ENCODE measurements around the gene RFTN1. TPM values are rescaled to one million over a fixed set of nuclear protein-coding genes. Genes with fewer than 3 reads are reported as not detected.
A peak's percentile ranks its signal among the peaks of the same experiment; 100 is the strongest.

Gene RFTN1
- polyA plus RNA-seq, 3 donors: 17.4 to 28.0 (median 27.2) TPM

DNA sequence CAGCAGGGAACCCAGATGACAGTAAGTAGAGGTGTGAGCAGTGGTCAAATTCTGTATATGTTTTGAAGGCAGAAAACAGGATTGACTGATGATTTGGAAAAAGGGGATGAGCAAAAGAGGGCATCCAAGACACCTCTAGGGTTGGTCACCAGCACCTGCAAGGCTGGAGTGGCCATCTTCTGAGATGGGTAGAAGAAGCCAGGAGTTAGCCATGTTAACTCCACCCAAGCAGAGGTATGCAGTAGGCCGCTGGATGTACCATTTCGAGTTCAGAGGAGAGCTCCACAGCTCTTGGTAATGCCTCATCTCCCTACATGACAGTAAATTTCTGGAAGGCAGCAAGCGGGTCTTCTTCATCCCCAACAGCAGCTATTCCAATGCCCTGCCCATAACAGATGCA lies 7.0 kb downstream of the RFTN1 start:
- no peaks in the 10 kb centered on the region for H3K36me3 ChIP-seq (replicated peaks in 1 of 2; ENCODE audit: control insufficient read depth in 1 of 2, insufficient read depth in 2 of 2, low read length in 2 of 2)
- peaks cover 13 to 22% of the 10 kb centered on the region in 2 donors for H3K36me3 Mint-ChIP-seq
- DNase-seq: no peak
- no peaks in the 10 kb centered on the region for H3K27me3 ChIP-seq (ENCODE audit: control insufficient read depth in 2 of 2, insufficient read depth in 2 of 2, low read length in 2 of 2)
- intact Hi-C loops (cut with micrococcal nuclease): no loop called here
- no peaks in the 10 kb centered on the region for H3K9me3 Mint-ChIP-seq
- H3K27ac ChIP-seq (ENCODE audit: low read depth in 1 of 2, low read length in 2 of 2): no peak overlapping the region
- peaks cover 0 to 2% (median 2%) of the 10 kb centered on the region in 3 donors for H3K27me3 Mint-ChIP-seq (ENCODE audit: low read depth in 3 of 3)
- H3K4me2 ChIP-seq (replicated peaks; ENCODE audit: extremely low read depth, low read length, poor library complexity, severe bottlenecking): no peak overlapping the region
- WGBS (ENCODE audit: insufficient coverage): 100% methylated on average over 2 of the region's 3 CpGs
- H3K9me3 ChIP-seq (replicated peaks in 1 of 2; ENCODE audit: control insufficient read depth in 1 of 2, insufficient read depth in 1 of 2, low read length in 2 of 2): no peaks in the 10 kb centered on the region
- H3K4me1 ChIP-seq (ENCODE audit: control insufficient read depth in 1 of 2, insufficient read depth in 2 of 2, low read length in 2 of 2): peaks cover 22 to 29% of the 10 kb centered on the region in 2 donors
- no peak overlapping the region for H3K9ac ChIP-seq (ENCODE audit: insufficient read depth, low read length, poor library complexity, severe bottlenecking)
- peaks cover 38% of the 10 kb centered on the region for H3K4me1 Mint-ChIP-seq
- TF ChIP-seq, protein P1, sequence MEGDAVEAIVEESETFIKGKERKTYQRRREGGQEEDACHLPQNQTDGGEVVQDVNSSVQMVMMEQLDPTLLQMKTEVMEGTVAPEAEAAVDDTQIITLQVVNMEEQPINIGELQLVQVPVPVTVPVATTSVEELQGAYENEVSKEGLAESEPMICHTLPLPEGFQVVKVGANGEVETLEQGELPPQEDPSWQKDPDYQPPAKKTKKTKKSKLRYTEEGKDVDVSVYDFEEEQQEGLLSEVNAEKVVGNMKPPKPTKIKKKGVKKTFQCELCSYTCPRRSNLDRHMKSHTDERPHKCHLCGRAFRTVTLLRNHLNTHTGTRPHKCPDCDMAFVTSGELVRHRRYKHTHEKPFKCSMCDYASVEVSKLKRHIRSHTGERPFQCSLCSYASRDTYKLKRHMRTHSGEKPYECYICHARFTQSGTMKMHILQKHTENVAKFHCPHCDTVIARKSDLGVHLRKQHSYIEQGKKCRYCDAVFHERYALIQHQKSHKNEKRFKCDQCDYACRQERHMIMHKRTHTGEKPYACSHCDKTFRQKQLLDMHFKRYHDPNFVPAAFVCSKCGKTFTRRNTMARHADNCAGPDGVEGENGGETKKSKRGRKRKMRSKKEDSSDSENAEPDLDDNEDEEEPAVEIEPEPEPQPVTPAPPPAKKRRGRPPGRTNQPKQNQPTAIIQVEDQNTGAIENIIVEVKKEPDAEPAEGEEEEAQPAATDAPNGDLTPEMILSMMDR (IDR thresholded peaks at IDR 0.05): no peak
- peak overlapping the region in 3 of 7 donors; percentile 2 to 42 (median 22) for H3K27ac Mint-ChIP-seq
- no peak overlapping the region for H2AFZ ChIP-seq (ENCODE audit: insufficient read depth, low read depth, low read length, poor library complexity, severe bottlenecking)
- no peak overlapping the region for H3K4me3 ChIP-seq (replicated peaks in 1 of 3; ENCODE audit: low read depth in 2 of 3, low read length in 3 of 3)
- peaks cover 57% of the 10 kb centered on the region for H4K20me1 ChIP-seq (ENCODE audit: insufficient read depth, low read length)
- no peak overlapping the region for H3K4me3 Mint-ChIP-seq
- peaks cover 67% of the 10 kb centered on the region for H3K79me2 ChIP-seq (ENCODE audit: insufficient read depth, low read length)

DNA sequence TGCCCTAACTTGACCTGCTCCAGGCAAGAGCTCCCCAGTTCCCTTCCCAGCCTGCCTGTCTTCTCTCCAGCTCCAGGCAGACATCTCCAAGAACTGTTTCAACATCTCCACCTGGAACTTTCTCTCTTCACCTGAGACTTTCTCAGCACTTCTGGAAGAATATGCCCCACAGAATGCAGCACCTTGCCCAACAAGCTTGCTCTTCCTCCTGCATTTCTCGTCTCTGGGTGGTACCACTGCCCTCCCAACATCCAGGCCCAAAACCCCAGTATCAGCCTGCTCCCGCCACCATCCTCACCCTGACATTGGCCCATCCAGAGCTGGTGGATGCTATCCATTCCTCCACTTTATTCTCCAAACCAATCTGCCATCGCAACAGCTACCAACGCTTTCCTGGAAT lies 8.8 kb downstream of the RFTN1 start:
- Histone ChIP-seq H3K9ac (ENCODE audit: insufficient read depth, low read length, poor library complexity, severe bottlenecking) (no peak overlapping the region), H3K36me3 (replicated peaks in 1 of 2; ENCODE audit: control insufficient read depth in 1 of 2, insufficient read depth in 2 of 2, low read length in 2 of 2) (no peaks in the 10 kb centered on the region), H3K4me3 (replicated peaks in 1 of 3; ENCODE audit: low read depth in 2 of 3, low read length in 3 of 3) (no peak overlapping the region), H3K4me1 (ENCODE audit: control insufficient read depth in 1 of 2, insufficient read depth in 2 of 2, low read length in 2 of 2) (peaks cover 21 to 22% of the 10 kb centered on the region in 2 donors), H3K27me3 (ENCODE audit: control insufficient read depth in 2 of 2, insufficient read depth in 2 of 2, low read length in 2 of 2) (no peaks in the 10 kb centered on the region), H3K79me2 (ENCODE audit: insufficient read depth, low read length) (peaks cover 50% of the 10 kb centered on the region), H3K4me2 (replicated peaks; ENCODE audit: extremely low read depth, low read length, poor library complexity, severe bottlenecking) (no peak overlapping the region), H4K20me1 (ENCODE audit: insufficient read depth, low read length) (peaks cover 44% of the 10 kb centered on the region), H3K9me3 (replicated peaks in 1 of 2; ENCODE audit: control insufficient read depth in 1 of 2, insufficient read depth in 1 of 2, low read length in 2 of 2) (no peaks in the 10 kb centered on the region), H3K27ac (ENCODE audit: low read depth in 1 of 2, low read length in 2 of 2) (peak overlapping the region; percentile 15 to 45), H2AFZ (ENCODE audit: insufficient read depth, low read depth, low read length, poor library complexity, severe bottlenecking) (no peak overlapping the region)
- intact Hi-C loops (cut with micrococcal nuclease): no loop called here
- peak overlapping the region; percentile 30 to 91 (median 70) for H3K27ac Mint-ChIP-seq
- WGBS (ENCODE audit: insufficient coverage): 97% methylated on average over 4 of the region's 4 CpGs
- H3K9me3 Mint-ChIP-seq: peaks cover 0 to 4% (median 0%) of the 10 kb centered on the region in 7 donors
- peaks cover 31% of the 10 kb centered on the region for H3K4me1 Mint-ChIP-seq
- H3K4me3 Mint-ChIP-seq: no peak overlapping the region
- peaks cover 17 to 34% of the 10 kb centered on the region in 2 donors for H3K36me3 Mint-ChIP-seq
- no peak for DNase-seq
- peaks cover 0 to 2% (median 0%) of the 10 kb centered on the region in 3 donors for H3K27me3 Mint-ChIP-seq (ENCODE audit: low read depth in 3 of 3)
- TF ChIP-seq, protein P1 (IDR thresholded peaks at IDR 0.05): no peak
